Activated T-cell treated with anti-CD3 and anti-CD28 coated beads, Interleukin-2, amount 50 U/mL, for 1 hour (primary cell): Measurements from ENCODE around the gene ARHGAP26.

Experiments
- DNase-seq: peaks from one replicate; pipeline ENCODE4 v3.0.0-alpha.2; 2020

ARHGAP26 gene

DNA sequence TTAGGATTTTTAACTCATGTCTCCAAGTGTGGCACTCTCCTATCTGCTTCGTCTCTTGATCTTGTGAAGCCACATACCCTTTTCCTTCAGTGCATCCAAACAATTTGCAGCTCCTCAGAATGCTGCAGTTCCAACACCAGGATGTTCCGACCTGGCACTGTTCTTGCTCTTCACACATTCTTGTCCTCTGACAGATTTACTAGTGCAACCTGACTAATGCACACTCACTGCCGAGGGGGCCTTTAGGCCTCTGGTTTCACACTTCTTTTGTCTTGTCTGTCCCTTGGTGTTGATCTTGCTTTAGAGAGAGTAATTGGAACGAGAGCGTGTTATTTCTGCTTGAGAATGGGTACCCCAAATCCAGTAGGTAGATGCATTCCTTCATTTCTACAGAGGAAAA is 15.0 kb downstream of the ARHGAP26 start:
- DNase-seq, result no peak

DNA sequence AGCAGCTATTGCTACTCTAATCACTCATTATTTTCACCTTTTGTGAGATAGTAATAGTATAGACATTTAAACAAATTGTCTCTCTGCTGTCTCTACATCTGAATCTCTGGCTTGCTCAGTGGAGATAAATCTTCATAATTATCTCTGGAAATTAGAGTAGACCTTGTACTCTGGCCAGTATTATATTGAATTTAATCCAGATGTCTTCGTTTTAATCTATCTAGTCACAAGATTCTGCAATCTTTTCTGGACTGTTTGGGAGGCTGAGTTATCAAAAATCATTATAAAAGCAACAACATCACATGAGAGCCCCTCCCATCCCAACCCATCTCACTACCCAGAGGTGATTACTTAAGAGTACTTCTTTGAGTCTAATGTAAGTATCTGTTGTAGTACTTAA is 19.0 kb downstream of the ARHGAP26 start:
- no peak for DNase-seq

DNA sequence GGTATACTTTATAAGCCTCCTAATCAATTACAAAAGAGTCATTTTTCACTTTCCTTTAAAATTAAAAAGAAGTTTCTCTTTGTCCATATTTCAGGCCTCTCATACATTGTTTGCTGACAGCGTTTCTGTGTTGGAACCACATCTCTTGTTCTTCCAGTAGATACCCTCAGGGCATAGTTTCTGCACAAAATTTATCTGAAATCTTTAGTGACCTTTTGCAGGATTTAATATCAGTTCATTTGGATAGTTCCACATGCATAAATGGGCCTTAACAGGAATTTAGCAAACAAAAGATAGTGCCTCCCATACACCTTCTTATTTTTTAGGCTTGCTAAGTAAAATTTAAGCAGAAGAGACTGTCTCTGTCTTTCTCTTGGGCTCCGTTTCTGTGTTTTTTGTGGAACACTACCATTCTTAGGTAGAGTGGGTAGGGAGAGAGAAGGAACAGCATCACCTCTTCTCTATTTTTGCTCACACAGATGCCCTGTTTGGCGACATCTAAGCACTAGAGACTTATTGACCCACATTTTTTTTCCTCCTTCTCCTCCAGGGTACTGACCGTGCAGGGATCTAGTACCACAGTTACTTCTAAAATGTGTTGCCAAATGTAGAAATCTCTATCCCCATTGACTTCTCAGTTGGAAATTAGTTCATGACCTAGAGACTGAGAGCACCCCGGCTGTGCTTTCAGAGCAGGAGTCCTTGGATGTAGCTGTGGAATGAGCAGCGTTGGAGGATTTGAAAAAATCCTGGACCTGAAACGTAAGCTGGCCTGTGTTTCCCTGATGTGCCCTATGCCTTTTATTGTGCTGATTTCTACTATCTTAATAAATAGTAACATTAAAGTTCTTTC is 22.1 kb downstream of the ARHGAP26 start:
- no peak for DNase-seq

DNA sequence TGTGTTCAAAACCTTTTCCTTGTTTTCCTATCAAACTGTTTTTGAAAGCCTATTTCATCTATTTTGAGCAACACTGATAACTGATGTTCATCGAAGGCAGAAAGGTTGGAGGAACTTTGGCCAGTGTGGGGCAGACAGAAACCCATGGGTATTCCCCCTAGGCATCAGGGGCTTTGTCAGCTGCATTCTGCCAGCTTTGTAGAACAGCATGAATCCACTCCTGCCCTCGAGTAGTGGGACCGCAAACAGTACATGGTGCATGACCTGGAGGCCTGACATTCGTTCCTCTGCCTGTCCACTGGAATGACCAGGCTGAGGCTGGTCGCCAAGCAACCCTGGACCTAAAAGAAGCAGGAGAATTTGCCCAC is 22.7 kb downstream of the ARHGAP26 start:
- no peak for DNase-seq

DNA sequence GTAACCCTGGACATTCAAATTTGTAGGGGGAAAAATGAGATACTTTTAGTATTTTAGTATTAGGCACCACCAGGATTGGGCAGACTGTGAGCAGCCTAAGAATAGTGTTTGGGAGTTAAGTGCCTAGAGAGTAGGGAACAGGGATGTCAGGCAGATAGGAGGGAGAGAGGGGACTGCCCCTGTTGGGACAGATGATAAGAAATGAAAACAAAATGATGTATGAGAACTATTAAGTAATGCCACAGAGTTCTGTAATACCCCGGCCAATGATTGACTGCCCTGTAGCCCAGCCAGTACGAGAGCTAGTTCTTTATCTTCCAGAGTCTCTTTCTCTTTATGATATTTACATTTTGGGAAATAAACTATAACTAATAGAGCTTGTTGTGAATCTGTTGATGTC is 24.4 kb downstream of the ARHGAP26 start:
- no peak for DNase-seq

DNA sequence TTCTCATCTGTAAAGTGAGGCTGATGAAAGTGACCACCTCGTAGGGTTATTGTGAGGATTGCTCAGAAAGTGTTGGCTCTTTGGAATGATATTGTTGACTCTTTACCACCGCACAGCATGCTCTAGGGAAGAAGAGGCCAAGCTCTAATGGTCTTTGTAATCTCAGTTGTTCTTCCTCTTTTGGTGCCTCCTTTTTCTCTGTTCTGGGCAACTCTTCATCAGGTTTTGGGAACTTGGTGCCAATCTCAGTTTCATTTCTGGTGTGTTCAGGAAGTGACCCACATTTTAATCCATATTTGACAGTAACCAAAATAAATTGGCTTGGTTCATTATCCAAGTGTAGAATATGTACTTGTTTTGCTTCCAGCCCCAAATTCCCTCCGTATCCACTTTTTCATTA is 25.1 kb downstream of the ARHGAP26 start:
- no peak for DNase-seq

DNA sequence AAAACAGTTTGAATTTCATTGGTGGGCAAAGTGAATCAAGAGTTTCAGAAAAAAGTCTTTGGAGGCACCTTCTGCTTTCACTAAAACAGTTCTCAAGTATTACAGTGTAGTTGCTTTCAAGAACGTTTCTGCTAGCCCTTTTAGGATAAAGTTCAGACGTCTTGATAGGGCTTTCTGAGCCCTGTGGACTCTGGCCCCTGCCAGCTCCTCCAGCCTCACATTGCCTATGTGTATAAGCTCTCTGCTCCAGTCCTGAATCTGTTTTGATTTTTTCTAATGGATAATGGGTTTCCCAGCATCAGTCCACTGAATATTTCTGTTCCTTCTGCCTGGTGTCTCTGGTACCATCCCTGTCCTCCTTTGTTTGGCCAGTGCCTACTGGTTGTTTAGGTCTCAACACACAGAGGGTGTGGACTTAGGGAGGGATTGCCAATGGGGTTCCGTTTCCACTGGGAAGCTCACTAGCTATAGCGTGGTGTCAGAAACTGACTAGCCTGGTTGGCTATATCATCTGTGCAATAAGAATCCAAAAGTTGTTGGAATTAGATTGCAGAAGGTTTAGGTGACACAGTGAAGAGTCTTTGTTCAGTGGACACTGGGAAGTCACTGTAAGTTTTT is 26.4 kb downstream of the ARHGAP26 start:
- DNase-seq, result no peak

DNA sequence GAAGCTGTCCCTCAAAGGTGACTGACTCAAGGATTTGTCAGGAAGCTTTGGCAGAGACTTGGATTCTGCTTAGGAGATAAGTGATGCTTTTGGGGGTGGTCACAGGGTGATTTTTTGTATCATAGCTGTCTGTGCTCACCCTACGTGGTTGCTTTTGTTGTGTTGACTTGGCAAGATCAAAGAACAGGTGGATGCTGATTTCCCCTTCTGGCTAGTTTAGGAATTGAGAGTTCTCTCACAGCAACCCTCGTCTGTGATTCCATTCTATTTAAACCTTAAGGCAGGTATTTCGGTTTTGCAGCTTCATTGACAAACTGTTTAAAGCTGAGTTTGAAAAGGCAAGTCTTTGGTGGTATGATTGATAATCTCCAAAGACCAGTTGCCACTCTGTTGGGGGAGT is 27.2 kb downstream of the ARHGAP26 start:
- no peak for DNase-seq

DNA sequence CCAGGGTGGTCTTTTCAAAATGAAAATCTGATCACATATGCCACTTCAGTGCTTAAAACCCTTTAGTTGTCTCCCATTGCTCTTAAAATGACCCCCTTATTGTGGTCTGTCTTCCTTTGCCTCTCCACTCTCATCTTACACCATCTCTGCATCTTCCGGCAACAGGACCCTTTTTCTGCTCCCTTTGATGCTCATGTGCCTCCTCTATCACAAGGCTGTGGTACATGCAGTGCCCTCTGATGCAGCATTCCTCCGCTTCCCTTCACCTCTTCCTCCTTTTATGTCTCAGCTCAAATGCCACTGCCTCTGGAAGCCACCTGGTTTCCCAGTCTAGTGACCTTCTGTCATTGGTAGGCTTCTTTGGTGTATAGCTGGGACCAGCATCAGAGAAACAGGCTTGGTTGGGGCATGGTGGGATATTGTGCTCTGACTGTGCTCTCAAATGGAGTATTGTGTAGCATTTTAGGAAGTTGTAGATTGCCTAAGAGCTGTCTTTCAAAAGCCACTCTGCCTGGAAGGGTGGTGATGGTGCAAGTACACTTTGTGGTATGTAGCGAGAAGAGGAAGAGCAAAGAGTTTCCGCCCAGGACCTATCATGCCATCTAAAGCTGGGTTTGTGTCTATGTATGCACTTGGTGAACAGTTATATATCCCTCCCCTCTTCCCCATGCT is 28.1 kb downstream of the ARHGAP26 start:
- DNase-seq, result peak; percentile 22

DNA sequence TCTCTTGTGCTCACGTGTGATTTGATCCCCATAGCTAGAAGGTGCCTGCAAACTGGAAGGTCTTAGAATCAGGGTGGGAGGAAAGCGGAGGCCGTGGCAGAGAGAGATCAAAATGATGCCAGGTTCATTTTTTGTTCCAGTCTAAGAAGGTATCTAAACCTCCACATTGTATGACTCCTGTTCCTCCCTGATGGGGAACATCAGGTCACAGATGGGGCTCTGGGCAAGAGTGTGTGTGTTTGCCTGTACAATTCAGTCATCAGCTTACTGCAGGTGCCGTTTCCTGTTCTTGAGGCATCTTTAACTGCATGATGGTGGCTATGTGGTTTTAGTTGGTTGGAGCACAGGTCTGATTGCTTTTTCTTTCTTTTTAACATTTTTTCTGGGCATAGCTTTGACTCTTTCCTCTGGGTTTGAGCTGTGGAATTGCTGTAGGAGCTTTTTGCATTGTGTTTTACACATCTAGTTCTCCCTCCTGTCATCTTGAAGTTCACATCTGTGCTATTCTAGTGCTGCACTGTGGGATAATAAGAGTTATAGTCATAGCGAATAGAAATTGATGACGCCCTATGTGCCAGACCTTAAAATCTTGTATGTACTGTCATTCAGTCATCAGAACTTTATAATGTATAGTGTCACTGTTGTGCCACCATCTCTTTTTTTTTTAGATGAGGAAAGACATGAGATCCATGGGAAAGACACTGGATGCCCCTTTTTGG is 30.8 kb downstream of the ARHGAP26 start:
- DNase-seq, result peak; percentile 35

DNA sequence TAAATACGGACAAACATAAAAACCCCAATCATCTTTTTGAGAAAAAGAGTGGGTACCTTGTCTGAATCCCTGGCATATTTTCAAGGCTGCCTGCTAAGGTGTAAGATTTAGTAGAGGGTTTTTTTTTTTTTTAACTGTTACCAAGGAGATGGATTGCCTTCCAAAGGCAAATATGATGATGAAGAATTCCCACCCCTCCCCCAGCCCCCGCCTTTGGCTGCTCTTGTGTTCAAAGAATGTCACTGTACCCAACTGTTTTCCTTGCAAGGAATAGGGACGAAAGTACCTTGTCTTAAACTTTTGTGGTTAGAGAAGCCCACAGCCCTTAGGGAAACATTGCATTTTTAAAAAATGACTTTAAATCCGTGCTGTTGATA is 31.3 kb downstream of the ARHGAP26 start:
- no peak for DNase-seq

DNA sequence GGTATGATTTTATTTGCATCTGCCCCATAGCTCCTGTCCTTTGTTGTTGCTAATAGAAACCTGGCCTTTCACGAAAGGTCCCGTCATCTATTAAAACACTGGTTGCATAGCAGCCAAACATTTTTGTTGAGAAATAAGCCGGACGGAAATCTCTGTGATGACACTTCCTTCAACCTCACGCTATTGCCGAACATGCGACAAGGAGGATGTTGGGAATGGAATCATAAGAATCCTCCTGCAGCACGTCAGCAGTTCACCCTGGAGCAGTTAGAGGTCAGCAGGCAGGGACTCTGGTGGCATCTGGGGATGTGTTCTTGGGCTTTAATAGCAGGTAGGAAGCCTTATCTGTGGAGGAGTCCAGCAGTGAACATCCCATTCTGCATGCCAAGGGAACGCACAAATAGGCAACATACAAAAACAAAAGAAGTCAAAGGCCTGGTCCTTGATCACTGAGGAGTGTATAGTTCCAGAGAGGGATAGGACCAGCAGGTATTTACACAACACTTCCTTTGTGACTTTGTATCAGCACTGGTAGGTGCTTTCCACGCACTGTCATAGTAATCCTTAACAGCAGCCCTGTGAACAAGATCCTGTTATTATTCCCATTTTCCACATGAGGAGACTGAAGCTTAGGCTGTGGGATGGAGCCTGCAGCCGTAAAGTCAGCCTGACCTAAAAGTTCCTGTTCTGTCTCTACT is 33.4 kb downstream of the ARHGAP26 start:
- no peak for DNase-seq

DNA sequence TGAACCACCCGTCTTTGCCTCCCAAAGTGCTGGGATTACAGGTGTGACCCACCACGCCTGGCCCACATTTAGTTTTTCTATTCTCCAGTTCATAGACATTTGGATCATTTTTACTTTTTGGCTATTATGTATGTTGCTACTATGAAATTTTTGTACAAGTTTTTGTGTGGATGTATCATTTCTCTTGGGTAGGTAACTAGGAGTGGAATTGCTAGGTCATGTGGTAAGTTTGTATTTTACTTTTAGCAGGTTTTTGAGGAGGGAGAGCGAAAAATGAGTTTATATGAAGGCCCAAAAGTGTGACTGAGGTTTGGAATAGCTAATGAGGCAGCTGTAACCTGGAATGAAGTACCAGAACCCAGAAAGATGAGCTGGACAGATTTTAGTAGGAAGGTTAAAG is 35.2 kb downstream of the ARHGAP26 start:
- DNase-seq, result no peak

DNA sequence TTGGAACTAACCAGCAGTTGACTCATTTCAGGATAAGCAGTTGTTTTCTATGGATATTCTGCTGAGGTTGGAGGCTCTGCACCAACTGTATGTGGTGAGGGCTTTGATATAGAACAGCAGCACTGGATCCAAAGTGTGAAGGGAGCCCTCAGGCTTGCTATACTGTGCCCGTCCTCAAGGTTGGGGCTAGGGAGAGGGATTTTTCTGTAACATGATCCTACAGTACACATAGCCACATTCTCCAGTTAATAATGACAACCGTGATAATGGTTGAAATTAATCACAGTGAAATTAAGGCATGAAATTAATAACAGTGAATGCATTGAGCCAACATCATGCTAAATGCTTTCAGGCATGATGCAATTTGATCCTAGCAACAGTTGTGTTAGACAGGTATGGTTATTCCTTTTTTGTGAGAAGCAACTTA is 36.7 kb downstream of the ARHGAP26 start:
- DNase-seq, result no peak

DNA sequence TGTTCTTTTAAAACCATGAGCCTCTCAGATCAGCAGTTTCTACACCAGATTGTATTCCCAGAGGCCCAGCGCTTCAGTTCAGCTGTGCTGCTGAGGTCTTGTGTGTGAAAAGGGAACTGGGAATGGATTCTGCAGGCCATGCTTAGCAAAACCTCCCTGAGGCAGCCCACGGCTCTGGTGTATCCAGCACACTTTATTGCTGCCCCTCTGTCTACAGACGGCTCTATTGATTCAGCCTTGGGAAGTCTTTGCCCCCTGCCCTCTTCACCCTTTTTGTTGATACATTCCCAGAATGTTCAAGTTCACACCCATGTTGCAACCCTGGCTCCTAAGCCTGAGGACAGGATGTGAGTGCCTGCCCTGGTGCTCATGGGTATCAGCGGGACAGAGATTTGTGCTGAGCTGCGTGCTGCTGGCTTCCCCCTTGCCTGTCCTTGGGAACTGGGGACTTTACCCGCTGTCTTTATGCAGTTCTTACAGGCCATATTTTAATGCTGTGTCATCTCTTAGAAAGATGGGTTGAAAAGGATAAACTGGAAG is 37.3 kb downstream of the ARHGAP26 start:
- no peak for DNase-seq

DNA sequence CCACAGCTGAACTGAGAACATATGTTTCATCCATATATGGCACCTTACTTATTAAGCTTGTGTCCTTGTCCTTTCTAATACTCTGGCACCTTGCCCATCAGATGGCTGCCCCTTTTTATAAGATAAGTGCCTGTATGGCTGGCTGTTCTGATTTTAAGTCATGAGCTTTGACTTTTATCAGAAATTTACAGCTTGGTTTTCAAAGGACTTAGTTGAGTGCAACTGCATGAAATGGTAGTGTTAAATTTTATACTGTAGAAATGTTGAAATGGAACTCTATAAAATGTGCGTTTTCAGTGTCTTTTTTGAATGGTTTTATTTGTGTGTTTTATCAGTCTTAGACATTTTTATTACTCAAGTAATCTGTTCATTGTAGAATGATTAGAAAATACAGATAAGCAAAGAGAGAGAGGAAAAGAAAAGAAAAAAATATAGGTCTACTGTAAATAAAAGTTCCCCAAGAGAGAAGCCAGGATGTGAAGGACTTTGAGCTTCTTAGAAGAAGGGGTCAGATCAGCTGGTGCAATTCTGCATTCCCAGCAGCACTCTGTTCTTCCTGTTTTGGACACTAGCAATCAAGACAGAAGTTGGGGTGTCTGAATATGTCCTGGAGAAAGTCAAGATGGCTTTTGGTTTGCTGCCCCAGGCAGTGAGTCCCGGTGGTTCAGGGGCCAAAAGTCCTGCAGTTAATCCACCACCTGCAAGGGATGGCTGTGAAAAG is 38.9 kb downstream of the ARHGAP26 start:
- DNase-seq, result no peak

DNA sequence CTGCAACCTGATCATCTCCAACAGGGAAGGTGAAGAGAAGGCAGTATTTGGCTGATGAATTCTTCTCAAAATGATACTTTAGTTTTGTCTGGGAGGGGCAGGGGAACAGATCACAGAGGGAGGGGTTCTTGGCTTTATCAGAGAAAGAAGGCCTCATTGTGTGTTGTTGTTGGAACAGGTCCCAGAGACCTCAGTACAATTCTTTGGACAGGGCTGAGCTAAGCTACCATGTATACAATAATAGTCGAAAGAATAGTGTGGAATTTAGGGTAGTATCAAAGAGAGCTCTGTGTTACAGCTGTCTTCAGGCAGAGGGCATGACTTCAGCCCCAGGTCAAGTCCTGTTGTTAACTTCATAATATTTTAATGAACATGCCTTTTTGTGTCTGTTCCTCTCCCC is 39.9 kb downstream of the ARHGAP26 start:
- DNase-seq, result no peak

DNA sequence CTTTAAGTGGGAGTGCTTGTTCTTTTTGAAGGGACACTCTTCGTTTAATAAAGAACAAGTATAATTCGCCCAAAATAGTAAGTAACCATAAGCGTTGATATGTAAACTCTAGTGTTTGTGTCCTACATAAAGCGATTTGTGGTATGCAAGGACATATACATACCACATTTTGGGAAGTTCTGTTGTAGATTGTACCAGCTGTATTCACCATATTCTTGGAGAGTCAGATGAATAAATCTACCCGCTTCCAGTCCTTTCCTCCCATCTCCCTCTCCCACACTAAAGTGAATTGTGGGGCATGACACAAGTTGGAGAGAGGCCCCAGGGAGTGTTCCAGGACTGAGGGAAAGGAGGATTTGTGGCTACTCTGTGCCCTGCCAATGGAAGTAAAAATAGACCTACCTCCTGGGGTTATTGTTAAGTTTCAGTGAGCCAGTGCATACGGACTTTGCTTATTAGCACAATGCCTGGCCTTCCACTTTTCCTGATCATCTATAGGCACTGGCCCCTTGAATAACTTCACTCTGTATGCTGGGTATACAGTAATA is 40.6 kb downstream of the ARHGAP26 start:
- DNase-seq, result no peak

DNA sequence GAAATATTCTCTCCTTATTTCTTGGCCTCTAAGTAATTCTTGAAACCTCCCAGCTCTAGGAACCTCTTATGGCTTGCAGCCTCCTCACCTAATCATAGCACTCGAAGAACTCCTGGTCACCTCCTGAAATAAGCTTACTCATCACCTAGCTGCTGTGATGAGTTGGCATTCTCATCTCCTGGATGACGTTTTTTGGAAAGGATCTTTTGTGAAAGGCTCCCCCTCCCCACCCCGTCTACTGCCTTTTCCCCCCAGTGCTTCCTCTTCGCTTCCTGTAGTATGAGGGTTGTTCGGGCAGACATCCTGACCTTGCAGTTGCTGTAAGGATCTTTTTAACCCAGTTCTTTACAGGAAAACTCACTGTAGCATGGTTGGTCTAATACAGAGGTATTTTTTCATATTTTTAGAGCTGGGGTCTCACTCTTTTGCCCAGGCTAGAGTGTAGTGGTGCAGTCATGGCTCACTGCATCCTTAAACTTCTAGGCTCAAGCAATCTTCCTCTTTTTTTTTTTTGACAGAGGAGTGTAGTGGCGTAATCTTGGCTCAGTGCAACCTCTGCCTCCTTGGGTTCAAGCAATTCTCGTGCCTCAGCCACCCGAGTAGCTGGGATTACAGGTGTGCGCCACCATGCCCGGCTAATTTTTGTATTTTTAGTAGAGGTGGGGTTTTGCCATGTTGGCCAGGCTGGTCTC is 41.8 kb downstream of the ARHGAP26 start:
- DNase-seq, result no peak

DNA sequence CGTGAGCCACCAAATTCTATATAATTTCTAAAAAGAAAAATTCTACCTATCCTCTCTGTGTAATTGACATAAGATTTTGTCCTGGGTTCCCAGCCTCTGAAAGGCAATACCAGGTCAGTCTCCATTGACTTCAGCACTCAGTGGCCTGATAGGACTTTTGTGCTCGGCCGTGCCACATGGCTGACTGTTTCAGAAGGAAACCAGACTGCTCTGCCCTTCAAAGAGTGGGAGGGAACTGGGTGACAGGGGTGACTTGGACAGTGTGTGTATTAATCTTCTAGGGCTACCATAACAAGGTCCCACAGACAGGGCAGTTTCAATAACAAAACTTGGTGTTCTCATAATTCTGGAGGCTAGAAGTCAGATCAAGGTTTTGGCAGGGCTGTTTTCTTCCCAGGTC is 43.0 kb downstream of the ARHGAP26 start:
- DNase-seq, result no peak

DNA sequence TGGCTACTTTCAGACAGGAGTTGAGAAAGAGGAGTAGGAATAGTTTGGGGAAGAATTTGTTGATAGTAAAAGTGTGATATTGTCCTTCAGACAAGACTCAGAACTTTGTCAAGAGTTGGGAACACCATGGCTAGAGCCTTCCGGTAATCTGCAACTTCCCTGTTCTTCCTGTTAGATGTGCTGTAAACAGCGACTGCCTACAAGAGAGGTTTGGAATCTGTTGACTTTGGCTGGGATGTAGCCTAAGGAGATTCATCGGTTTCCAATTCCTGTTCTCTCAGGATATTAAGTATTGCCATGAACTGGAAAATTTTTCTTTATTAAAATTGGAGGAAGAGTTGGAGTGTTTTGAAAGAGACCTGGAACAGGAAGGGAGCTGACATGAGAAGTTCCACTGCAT is 43.9 kb downstream of the ARHGAP26 start:
- no peak for DNase-seq
